A549 treated with Hydrocortisone at 1 μM for 4 hours (cell line): ENCODE results near the gene E2F2. TPM values are rescaled to one million over a fixed set of nuclear protein-coding genes. Genes with fewer than 3 reads are reported as not detected.

Experiments used
- total RNA-seq: library from RNA; stranded (reverse); fragments of 200-300 nt; extraction: Qiagen RNA extraction; gene quantifications from 5 replicates; pipeline ENCODE4 v1.2.3, GENCODE V29; 2022

E2F2 gene, protein sequence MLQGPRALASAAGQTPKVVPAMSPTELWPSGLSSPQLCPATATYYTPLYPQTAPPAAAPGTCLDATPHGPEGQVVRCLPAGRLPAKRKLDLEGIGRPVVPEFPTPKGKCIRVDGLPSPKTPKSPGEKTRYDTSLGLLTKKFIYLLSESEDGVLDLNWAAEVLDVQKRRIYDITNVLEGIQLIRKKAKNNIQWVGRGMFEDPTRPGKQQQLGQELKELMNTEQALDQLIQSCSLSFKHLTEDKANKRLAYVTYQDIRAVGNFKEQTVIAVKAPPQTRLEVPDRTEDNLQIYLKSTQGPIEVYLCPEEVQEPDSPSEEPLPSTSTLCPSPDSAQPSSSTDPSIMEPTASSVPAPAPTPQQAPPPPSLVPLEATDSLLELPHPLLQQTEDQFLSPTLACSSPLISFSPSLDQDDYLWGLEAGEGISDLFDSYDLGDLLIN
- total RNA-seq = 2.5 to 2.9 TPM (median 2.6 TPM) in 5 replicates

GRCh38 chr1:23530747-23531561 is at the start of gene E2F2:
Gene E2F2 (minus strand): TSS chr1:23531233. CDS start chr1:23530793, 440 bp downstream.

DNA sequence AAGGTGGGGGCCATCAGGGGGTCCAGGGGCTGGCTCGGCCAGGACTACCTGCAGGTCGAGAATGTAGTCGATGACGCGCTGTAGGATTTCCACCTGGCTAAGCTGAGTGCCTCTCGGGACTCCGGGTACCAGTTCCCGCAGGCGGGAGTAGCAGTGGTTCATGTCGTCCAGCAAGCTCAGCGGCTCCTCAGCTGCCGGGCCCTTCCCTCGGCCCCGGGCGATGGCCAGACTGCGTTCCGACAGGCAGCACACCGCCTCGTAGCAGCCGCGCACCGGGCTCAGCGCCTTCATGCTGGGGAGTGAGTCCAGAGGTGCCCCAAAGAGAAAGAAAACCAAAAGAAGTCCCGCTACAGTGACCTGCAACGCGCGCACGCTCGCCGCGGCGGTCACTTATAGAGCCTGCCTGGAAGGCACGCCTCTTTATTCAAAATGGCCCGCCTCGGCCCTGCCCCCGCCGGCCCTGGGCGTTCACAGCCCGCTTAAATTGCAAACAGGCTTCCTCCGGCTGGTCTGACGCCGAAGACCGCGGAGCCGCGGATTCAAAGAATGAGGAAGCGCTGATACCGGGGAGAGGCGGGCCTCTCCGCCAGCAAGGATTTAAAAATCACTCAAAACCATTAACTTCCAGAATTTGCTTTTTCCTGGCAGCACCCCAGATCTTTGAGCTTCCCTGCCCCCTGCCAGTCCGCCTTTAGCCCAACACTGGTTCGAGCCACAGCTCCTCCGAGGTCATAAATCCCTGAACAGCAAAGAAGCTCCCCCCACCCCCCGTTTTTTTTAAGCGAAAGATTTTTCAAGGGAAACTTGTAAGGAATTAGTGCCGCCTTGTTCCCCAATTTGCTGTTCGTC is 28.3 kb upstream of the E2F2 start, which contains the start of gene ID3:
TSS of gene ID3 (minus strand) at position 366 of the 849 bp plus-strand sequence. CDS start at position 291, 75 bp downstream.

GRCh38 chr1:23483321-23484252 is 47.4 kb downstream of the E2F2 start, which contains the start of gene ASAP3:
Gene ASAP3 (minus strand): TSS chr1:23484179. CDS start chr1:23484133, 46 bp downstream.

Other genes starting within 250 kb of the E2F2 start
- gene HNRNPR, start 186.9 kb downstream of the E2F2 start, total RNA-seq = 151 to 213 TPM (median 164 TPM) in 5 replicates
- gene ZNF436, start 161.4 kb downstream of the E2F2 start, total RNA-seq = 4.9 to 6.6 TPM (median 5.4 TPM) in 5 replicates
- 0.38 to 0.61 TPM (median 0.41 TPM) in 5 replicates for gene TCEA3, start 106.5 kb downstream of the E2F2 start, total RNA-seq
- gene ASAP3, start 47.1 kb downstream of the E2F2 start, total RNA-seq = 5.4 to 7.7 TPM (median 6.9 TPM) in 5 replicates
- 302 to 419 TPM (median 395 TPM) in 5 replicates for gene ID3, start 28.3 kb upstream of the E2F2 start, total RNA-seq
- 1,026 to 1,507 TPM (median 1,393 TPM) in 5 replicates for gene RPL11, start 160.6 kb upstream of the E2F2 start, total RNA-seq
- 25.8 to 34.8 TPM (median 27.0 TPM) in 5 replicates for gene ELOA, start 212.2 kb upstream of the E2F2 start, total RNA-seq
- gene PITHD1, start 247.2 kb upstream of the E2F2 start, total RNA-seq = 25.9 to 36.1 TPM (median 31.4 TPM) in 5 replicates